Fibroblast of skin of left quadriceps (primary cell): ENCODE results near the gene CTSF.
"Not testable (repeated sequence)": the region's sequence is repeated elsewhere in the genome, so short reads cannot be mapped to it uniquely, and the experiment has no call there.

Experiments
- DNase-seq, 2 experiments: peaks; one replicate each; pipeline ENCODE4 v3.0.0-alpha.2; 2013; ENCODE audit warnings: low read depth in 2 of 2

The CTSF gene

GRCh38 chr11:66589996-66590675, 21.7 kb upstream of the CTSF start:
- no peak for DNase-seq

GRCh38 chr11:66589315-66589714, 20.9 kb upstream of the CTSF start:
- DNase-seq = not testable (repeated sequence)

- DNase-seq = no peak
Observed at GRCh38 chr11:66586136-66586535, 17.7 kb upstream of the CTSF start.

DNA sequence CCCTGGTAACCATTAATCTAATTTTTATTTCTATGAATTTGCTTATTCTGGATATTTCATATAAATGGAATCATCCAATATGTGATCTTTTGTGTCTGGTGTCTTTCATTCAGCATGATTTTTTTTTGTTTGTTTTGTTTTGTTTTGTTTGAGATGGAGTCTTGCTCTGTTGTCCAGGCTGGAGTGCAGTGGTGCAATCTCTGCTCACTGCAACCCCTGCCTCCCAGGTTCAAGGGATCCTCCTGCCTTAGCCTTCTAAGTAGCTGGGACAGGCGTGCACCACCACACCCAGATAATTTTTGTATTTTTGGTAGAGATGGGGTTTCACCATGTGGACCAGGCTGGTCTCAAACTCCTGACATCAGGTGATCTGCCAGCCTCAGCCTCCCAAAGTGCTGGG, 17.0 kb upstream of the CTSF start:
- not testable (repeated sequence) for DNase-seq

- not testable (repeated sequence) for DNase-seq
Observed at GRCh38 chr11:66582565-66583147, 14.2 kb upstream of the CTSF start.

DNA sequence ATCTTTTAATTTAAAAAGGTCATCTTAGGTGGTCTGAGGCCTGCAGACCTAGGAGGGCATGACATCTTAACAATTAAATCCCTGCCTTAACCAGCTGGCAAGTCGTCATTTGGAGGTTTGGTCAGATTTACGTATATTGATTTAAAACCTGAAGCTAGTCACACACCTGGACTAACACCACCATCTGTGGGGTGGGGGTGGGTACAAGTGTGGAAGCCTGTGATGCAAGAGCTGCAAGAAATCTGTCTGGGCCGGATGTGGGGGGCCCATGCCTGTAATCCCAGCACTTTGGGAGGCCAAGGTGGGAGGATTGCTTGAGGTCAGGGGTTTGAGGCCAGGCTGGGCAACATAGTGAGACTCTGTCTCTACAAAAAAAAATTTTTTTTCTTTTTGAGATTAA, 12.9 kb upstream of the CTSF start:
- no peak for DNase-seq

DNA sequence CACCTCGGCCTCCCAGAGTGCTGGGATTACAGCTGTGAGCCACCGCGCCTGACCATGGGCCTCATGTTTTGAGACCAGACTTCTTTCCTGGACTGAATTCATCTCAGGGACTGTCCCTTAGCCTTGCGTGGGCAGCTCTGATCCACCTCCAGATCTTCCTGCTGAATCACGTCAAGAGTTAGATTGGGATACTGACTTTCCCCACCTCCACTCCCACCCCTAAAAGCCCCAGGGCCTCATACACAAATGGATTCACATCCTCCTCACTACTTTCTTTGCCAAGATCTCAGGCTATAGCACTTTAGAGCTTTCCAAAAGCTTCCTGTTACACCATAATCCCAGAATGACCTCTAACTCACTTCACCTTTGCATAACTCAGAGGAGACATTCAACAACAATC, 12.4 kb upstream of the CTSF start:
- DNase-seq = no peak

- DNase-seq = peak; percentile 38 to 41
Observed at GRCh38 chr11:66579017-66579606, 10.7 kb upstream of the CTSF start.

GRCh38 chr11:66570850-66571180, 2.4 kb upstream of the CTSF start:
- no peak for DNase-seq

GRCh38 chr11:66570079-66570849, 1.9 kb upstream of the CTSF start:
- no peak for DNase-seq

- no peak for DNase-seq
Observed at GRCh38 chr11:66569076-66569475, 670 bp upstream of the CTSF start.

DNA sequence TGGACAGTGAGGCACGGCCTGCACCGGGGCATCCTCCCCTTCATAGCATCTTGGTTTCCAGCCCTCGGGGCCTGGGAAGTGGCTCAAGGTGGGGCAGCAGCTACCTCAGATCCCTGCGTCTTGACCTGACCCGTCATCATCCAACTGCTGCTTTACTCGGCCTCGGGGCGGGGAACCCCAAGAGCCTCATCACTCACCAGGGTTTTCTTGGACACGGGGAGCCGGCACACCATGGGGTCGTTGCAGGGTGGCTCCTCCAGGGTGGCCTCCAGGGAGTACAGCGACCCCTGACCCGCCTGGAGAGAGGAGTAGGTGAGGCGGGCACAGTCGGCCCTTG, 651 bp downstream of the CTSF start:
- DNase-seq = no peak

- no peak for DNase-seq
Observed at GRCh38 chr11:66566221-66566620, 2.2 kb downstream of the CTSF start.

GRCh38 chr11:66564984-66565383, 3.4 kb downstream of the CTSF start:
- no peak for DNase-seq

GRCh38 chr11:66564538-66564937, 3.9 kb downstream of the CTSF start:
- no peak for DNase-seq

GRCh38 chr11:66563832-66564231, 4.6 kb downstream of the CTSF start:
- DNase-seq = no peak

DNA sequence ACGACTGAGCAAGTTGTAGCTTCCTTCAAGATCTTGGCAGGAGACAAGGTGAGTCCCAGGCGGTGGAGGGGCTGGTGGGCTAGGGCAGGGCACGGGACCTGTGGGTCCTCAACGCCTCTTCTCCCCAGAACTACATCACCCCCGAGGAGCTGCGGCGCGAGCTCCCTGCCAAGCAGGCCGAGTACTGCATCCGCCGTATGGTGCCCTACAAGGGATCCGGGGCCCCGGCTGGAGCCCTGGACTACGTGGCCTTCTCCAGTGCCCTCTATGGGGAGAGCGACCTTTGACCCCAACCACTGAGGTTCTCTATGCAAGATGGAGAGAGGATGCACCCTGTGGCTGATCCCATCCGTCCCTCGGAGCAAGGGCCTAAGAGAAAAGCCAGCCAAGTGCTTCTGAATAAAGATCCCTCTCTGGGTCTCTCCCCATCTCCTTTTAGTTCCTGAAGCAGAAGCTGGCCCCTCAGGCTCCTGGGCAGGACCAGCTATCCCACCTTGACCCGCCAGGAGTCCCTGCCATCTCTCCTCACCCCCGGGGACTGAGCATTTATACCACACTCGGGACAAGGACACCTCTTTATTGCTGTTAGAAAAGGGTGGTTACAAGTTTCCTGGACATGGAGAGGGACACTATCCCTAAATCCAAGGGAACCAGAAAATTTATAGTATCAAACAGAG, 5.4 kb downstream of the CTSF start:
- no peak for DNase-seq

DNA sequence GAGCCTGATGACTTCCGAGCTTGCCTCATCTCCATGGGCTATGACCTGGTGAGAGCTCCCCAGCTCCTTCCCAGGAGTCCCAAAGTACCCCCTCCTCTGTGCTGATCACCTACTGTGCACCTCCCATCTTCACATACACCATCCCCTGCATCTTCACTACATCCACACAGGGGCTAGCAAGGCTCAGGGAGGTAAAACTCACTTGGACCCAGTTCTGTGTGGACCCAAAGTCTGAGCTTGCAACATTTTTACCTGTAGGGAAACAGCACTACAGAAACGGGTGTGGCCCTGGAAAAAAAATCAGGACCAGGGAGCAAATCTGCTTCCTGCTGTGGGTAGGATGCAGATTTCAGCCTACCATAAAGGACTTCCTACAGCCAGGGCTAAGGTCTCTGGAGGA, 6.1 kb downstream of the CTSF start:
- DNase-seq = no peak

DNA sequence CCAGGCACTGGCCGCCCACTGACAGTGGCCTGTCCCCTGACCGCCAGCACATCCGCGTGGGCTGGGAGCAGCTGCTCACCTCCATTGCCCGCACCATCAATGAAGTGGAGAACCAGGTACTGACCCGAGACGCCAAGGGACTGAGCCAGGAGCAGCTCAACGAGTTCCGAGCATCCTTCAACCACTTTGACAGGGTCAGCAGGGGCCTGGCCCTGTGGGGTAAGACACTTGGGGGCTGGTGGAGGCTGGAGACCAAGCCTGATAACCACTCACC, 6.5 kb downstream of the CTSF start:
- no peak for DNase-seq

GRCh38 chr11:66561178-66561974, 7.0 kb downstream of the CTSF start:
- no peak for DNase-seq

DNA sequence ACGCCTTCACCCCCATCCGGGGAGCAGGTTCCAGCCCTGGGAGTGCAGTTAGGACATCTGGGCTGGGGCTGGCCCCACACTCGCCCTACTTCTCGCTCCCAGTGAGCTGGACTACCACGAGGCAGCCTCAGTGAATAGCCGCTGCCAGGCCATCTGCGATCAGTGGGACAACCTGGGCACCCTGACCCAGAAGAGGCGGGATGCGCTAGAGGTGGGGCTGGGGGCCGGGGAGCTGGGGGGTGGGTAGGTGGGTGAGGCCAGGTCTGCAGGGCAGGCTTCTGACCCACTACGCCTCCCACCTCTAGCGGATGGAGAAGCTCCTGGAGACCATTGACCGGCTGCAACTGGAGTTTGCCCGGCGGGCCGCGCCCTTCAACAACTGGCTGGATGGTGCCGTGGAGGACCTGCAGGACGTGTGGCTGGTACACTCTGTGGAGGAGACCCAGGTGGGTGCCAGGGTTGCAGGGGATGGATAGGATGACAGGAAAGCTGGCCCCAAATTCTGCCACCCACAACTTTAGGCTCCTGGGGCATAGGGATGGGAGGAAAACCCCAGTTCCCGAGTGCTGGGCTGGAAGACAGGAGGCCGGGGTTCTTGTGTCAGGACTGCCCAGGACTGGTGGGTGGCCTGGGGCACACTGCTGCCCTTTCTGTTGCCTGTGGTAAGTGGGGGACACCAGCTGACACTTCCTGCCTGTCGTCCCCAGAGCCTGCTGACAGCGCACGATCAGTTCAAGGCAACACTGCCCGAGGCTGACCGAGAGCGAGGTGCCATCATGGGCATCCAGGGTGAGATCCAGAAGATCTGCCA, 8.3 kb downstream of the CTSF start:
- DNase-seq = no peak
